ENCODE measurements around the gene SNX24.

- TF ChIP-seq EZH2phosphoT487 (conservative IDR thresholded peaks at IDR 0.05; ENCODE audit: low read length) (no peak), CTCF (IDR thresholded peaks at IDR 0.05; ENCODE audit: insufficient read depth, low read length, poor library complexity, severe bottlenecking) (no peak)
Observed at GRCh38 chr5:122864842-122865241, 19.4 kb downstream of the SNX24 start.

Measured in SU-DHL-6 (cell line).